GM18507 (cell line): ENCODE measurements around the gene TXLNA.
A peak's percentile ranks its signal among the peaks of the same experiment; 100 is the strongest.
"Not testable (repeated sequence)": the region's sequence is repeated elsewhere in the genome, so short reads cannot be mapped to it uniquely, and the experiment has no call there.

Experiments
- DNase-seq: peaks from one replicate; pipeline ENCODE4 v3.0.0; 2011; ENCODE audit warnings: low read depth; ENCODE audit not compliant: insufficient read length; ENCODE audit errors: extremely low spot score
- FAIRE-seq: peaks from 2 replicates; lab custom pipeline; 2011; peaks lifted over from hg19 to GRCh38; lab: Jason Lieb, UNC

TXLNA gene

DNA sequence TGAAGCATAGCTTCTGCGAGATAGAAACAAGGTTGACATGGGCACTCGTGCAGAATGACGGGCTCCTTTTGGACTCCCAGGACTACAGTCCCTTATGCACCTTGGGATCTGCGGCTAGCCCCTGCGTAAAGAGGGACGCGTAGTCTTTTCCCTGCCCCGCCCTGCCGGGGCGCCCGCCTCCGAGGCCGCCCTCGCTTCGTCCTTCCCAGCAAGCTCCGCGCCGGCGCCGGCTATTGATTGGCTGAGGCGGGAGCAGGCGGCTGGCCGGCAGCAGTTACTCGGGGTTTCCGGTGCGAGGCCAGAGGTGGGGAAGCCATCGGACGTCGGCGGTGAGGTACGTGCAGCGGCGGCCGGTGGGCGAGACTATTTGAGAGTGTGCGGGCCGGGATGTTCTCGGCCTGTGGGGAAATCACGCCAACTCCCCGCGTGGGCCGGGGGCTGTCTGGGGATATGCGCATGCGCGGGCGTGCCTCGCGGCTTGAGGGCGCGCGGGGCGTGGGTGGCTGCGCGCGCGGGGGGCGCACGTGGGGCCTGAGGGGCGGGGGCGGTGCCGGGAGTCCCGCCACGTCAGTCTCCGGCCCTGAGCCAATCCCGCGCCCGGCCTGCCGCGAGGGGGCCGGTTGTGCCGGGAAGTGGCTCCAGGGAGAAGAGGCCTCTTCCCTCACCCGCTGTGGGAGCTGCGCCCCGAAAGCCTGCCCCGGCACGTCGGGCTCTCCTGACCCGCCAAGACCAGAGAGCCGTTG lies at the start of gene TXLNA:
Gene TXLNA, plus strand, starts transcription at position 233 of the 743 bp plus-strand sequence. CDS start 671 bp downstream, outside the sequence.
- DNase-seq (peak; percentile 96), FAIRE-seq (peak; percentile 92)

DNA sequence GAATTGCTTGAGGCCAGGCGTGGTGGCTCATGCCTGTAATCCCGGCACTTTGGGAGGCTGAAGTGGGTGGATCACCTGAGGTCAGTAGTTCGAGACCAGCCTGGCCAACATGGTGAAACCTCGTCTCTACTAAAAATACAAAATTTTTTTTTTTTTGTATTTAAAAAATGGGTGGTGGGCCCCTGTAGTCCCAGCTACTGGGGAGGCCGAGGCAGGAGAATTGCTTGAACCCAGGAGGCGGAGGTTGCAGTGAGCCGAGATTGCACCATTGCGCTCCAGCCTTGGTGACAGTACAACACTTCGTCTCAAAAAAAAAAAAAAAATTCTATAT lies 45.6 kb upstream of the TXLNA start:
- DNase-seq, FAIRE-seq: not testable (repeated sequence)

DNA sequence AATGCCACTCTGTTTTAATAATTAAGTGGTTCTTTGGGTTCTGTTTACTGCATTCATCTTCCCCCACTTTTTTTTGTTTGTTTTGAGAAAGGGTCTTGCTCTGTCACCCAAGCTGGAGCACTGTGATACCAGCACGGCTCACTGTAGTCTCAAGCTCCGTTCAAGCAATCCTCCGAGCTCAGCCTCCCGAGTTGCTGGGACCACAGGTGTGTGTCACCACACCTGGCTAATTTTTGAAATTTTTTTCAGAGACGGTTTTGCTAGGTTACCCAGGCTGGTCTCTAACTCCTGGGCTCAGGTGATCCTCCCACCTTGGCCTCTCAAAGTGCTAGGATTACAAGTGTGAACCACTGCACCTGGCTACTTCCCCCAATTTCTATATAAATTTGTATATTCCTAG lies 42.4 kb upstream of the TXLNA start:
- FAIRE-seq (no peak), DNase-seq (no peak)

DNA sequence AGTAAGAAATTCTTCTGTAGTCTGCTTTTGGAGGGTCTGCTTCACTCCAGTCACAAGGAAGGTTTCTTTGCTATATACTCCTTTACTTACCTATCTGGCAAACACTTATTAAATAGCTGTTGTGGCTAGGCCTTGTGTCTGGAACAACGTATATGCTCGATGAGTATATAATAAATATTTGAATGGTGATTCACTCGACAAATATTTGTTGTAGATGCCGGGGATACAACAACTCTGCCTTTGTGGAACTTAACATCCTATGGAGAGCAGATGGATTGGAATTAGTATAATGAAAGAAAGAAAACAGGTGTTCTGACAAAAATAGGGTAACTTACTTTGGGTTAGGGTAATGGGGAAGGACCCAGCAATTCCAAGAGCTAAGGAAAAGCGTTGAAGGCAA lies 40.5 kb upstream of the TXLNA start:
- FAIRE-seq (no peak), DNase-seq (no peak)

DNA sequence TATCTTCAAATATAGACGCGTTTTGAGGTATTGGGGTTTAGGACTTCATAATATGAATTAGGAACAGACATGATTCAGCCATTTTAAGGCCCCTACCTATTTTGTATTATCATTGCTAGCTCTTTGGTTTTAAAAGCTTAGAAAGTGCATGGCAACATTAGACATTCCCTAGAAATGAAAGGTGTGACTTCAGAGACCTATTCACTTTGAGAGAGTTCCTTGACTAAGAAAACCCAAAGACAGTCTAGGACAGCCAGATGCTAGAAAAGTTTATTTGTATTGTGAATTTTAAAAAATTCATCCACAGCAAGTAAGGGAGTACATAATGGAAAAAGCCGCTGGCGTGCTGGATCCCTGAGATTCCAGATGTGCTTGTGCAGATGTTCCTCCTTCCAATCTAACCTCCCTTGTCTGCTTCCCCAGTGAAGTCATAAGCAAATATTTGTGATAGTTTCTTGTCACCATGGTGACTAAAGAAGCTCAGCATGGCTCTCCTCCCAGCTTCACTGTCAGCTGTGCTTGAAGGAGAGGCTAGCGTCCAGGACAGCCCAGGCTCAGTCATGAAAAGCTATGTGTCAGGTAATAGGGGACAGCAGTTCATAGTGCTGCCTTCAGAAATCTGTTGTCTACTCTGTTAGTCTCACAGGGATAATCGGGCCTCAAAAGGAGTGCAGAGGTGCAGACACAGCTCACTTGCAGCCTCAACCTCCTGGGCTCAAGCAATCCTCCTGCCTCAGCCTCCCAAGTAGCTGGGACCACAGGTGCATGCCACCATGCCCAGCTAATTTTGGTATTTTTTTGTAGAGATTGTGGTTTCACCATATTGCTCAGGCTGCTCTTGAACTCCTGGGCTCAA lies 36.8 kb upstream of the TXLNA start:
- FAIRE-seq (no peak), DNase-seq (no peak)

DNA sequence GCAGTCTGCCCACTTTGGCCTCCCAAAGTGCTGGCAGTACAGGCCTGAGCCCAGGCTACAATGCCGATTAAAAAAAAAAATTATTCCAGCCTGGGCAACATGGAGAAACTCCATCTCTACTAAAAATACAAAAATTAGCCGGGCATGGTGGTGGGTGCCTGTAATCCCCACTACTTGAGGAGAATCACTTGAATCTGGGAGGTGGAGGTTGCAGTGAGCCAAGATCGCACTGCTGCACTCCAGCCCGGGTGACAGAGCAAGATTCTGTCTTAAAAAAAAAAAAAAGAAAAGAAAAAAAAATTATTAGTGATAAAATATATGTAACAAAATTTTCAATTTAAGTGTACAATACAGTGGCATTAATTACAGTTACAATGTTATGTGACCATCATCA lies 36.2 kb upstream of the TXLNA start:
- DNase-seq, FAIRE-seq: not testable (repeated sequence)

DNA sequence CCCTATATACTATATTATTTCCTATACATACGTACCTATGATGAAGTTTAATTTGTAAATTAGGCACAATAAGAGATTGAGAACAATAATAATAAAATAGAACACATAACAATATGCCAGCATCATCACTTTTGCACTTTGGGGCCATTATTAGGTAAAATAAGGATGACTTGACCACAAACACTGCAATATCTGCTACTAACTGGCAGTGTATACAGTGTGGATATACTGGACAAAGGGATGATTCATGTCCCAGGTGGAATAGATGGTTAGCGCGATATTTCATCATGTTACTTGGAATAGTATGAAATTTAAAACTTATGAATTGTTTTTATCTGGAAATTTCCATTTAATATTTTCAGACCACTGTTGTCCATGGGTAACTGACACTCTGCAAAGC lies 35.4 kb upstream of the TXLNA start:
- FAIRE-seq (no peak), DNase-seq (no peak)

DNA sequence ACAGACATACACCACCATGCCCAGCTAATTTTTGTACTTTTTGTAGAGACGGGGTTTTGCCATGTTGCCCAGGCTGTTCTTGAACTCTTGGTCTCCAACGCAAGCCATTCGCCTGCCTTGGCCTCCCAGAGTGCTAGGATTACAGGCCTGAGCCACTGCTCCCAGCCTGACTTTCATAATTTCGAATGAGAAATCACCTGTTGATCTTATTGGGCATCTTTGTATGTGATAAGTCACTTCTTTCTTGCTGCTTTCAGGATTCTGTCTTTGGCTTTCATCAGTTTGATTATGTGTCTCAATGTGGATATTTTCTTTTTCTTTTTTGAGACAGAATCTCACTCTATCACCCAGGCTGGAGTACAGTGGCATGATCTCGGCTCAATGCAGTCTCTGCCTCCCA lies 31.7 kb upstream of the TXLNA start:
- FAIRE-seq, DNase-seq: not testable (repeated sequence)

DNA sequence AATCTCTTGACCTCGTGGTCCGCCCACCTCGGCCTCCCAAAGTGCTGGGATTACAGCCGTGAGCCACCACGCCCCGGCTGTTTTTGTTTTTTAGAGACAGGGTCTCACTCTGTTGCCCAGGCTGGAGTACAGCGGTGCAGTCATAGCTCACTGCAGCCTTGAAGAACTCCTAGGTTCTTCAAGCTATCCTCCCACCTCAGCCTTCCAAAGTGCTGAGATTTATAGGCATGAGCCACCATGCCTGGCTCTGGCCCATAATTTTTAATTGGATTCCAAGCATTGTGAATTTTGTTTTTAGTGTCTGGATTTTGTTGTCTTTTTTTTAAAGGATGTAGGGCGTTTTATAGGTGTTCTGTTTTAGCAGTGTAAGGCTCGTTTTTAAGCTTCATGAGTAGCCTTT lies 28.6 kb upstream of the TXLNA start:
- no peak for FAIRE-seq
- no peak for DNase-seq

DNA sequence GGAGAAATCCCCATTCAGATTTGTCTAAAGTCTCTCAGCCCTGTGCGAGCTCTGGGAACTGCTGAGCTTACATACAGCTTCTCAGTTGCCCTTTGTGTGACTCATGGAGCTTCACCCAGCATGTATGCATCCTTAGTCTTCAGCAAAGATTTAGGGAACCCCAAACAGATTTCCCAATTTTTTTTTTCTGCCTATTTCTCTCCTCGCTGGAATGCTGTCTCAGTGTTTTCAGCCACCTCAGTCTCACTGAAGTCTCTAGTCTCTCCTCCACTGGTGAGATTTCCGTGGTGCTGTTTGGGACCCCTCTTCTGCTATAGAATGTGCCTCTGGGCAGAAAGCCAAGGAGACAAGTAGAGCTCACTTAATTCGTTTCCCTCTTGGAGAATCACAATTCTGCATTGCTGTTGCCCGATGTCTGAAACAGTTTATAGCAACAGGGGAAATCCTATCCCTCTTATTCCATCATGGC lies 28.1 kb upstream of the TXLNA start:
- FAIRE-seq (no peak), DNase-seq (no peak)

DNA sequence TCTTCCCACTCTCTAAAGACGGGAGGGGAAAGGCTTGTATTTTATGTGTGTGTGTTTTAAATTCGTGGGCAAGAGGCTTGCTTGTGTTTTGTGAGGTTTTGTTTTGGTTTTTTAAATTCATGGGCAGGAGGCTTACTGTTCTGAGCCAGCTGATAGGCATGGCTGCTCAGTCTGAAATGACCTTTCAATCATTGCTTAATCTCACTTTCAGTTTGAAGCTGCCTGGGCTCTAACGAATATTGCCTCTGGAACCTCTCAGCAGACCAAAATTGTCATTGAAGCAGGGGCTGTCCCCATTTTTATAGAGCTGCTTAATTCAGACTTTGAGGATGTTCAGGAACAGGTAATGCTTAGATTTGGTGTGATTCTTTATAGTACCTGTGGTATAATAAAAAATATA lies 20.3 kb upstream of the TXLNA start:
- DNase-seq = no peak
- peak; percentile 73 for FAIRE-seq

DNA sequence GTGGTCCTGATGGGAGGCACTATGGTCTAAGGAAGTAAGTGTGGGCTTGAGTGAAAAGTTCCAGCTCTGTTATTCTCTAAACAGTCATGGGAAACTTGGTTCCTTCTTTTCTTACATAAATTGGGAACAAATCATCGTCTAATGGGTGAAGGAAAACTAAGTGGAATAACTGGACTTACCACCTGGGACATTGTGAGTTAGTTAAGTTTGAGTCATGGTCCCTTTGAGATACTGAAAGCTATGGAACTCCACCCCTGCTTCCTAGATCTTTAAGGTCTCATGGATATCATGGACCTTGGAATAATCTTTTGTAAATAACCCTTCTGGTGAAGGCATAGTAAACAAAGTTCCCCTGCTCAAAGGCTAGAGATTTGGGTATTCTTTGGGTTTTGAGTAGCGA lies 16.1 kb upstream of the TXLNA start:
- DNase-seq (no peak), FAIRE-seq (no peak)

DNA sequence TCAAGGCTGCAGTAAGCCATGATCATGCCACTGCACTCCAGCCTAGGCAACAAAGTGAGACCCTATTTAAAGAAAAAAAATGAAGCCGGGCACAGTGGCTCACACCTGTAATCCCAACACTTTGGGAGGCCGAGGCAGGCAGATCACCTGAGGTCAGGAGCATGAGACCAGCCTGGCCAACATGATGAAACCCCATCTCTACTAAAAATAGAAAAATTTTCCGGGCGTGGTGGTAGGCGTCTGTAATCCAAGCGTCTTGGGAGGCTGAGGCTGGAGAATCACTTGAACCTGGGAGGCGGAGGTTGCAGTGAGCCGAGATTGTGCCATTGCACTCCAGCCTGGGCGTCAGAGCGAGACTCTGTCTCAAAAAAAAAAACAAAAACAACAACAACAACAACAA lies 13.8 kb upstream of the TXLNA start:
- DNase-seq, FAIRE-seq: not testable (repeated sequence)

DNA sequence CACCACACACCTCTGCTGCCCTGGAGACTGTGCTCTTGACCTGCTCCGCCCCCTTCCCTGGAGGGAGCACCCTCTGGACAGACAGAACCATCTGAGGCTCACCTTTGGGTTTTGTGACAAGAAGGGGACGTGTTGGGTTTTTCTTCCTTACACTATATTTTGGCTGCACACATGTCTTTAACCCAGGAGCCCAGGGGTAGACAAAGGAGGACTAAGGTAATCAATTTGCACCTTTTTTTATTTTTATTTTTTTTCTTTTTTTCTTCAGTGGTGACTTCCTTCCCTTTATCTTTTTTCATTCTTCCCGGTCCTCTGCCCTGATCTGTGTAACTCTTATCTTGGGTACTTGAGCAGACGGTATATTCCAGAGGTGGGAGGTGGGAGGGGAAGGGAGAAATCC lies 8.5 kb upstream of the TXLNA start:
- DNase-seq = no peak
- FAIRE-seq = no peak

DNA sequence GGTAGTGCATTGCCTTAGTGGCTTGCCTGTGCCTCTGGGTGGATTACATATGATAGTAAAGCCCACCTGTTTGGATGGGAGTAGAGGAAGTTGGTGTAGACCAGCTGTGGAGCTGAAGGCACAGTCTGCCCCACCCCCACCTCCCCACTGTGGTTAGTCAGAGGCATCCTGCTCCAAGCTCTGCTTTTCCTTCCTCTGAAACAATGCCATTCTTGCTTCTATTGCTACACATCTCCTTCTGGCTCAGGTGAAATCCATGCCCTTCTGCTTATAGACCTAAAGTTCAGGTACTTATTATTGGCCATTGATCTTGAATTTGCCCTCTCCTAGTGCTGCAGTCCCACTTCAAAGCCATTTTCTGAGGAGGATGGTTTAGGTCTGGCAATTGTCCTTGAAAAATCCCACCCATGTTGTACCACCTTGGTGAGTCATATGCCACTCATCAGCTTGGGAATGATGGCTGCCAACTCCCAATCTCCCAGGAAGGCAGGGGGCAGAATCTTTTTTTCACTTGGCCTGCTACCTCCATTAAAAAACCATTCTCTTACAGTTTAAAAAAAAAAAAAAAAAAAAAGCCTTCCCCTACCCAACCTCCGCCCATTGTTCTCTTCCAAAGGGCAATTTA lies 6.7 kb upstream of the TXLNA start:
- FAIRE-seq = no peak
- no peak for DNase-seq

DNA sequence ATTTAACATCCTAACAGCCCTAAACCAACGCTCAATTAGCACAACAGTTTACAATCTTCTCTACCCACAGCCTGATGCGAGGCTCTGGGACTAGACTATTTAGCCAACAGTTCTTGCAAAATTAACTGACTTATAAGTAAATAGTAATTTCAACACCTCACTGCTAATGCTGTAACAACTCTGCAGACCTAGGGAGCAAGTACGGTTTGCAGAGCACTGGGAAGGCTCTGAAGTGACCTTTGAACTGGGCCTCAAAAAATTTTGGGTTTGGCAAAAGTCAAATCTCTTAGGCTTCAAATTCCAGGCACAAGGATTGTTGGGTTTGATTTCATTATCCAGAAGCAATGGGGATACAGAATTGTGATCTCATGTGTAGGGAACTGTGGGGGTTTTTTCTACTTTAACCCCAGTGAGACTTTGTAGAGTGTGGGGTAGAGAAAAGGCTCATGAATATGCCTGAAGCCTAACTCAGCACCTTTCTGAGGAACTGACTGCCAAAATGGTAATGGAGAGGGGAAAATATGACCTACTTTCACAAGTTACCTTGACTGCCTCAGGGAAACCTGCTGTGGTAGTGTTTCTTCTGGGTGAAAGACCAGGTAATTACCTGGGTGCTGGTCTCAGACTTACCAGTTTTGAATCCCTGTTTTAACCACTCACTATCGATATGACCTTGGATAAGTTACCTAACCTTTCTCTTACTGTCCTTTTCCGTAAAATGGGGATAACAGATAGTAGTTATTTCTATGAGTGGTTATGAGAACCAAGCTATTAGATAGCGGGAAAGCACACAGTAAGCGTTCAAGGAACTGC lies 889 bp upstream of the TXLNA start:
- FAIRE-seq (no peak), DNase-seq (no peak)

DNA sequence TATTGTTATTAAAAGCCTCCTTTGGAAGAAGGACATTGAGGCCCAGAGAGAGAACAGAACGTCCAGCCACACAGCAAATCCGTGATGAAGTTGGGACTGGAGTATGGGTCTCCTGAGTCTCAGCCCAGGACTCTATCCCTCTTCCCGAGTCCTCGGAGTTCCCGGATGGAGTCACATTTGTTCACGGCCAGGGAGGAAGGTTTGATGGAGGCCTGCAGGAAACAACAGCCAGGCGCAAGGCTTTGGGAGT lies 357 bp upstream of the TXLNA start:
- FAIRE-seq (no peak), DNase-seq (no peak)

DNA sequence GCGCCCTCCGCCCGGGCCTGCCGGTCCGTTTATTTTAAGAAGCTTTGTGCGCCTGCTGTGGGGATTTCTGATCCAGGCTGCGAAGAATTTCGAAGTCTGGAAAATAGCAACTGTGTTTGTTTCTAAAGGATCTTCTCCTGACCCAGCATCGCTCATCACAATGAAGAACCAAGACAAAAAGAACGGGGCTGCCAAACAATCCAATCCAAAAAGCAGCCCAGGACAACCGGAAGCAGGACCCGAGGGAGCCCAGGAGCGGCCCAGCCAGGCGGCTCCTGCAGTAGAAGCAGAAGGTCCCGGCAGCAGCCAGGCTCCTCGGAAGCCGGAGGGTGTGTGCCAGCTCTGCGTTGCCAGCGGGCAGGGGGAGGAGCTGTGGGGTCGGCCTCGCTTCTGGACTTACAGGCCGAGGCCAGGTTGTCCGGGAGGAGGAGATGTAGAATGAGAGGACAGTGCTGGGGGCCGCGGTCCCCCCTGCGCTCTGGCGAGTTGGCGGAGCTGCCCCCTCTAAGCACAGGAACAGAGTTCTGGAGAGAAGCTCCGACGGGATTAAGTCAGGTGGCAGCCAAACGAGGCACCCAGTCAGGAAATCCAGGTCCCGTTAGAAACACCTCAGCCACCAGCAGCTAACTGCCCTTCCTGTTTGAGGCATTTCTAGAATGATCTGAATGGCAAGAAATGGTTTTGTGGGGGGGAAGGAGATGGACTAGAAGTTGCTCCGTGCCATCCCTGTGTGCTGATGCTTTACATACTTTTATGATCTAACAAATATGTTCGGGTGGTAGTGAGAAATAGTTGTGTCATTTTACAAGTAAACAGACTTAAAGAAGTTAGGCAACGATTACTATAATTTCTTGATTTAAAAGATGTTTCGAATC lies 948 bp downstream of the TXLNA start:
- FAIRE-seq = peak; percentile 31
- DNase-seq = no peak

DNA sequence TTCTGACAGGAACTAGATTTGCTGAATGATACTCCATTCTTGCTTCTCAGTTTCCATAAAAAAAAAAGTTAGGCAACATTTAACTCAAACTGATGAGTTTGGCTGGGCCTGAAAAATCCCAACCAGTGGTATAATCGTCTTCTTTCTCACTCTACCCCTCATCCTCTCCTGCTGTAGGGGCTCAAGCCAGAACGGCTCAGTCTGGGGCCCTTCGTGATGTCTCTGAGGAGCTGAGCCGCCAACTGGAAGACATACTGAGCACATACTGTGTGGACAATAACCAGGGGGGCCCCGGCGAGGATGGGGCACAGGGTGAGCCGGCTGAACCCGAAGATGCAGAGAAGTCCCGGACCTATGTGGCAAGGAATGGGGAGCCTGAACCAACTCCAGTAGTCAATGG lies 1.6 kb downstream of the TXLNA start:
- FAIRE-seq (no peak), DNase-seq (no peak)
